Neural cell (in vitro differentiated cells): ENCODE results near the gene ZNF672. TPM values are rescaled to one million over a fixed set of nuclear protein-coding genes. Genes with fewer than 3 reads are reported as not detected.

ENCODE experiments used
- H2AFZ ChIP-seq: fragments of 200-600, 300-800 bp; sonication (generic), shearing (Covaris generic); 2 replicates; pipeline ENCODE4 v1.6.0; 2014; ENCODE audit warnings: low read depth, mild to moderate bottlenecking, antibody characterized with exemption, low read length, moderate library complexity
- H3F3A ChIP-seq: fragments of 200-600 bp; shearing (Covaris generic); 2 replicates; pipeline ENCODE4 v1.6.1; 2016; ENCODE audit warnings: mild to moderate bottlenecking, moderate library complexity, mixed read lengths, antibody characterized with exemption, low read length; ENCODE audit not compliant: insufficient read depth, poor library complexity, severe bottlenecking
- H3K27ac ChIP-seq: fragments of 200-600, 300-800 bp; sonication (generic), shearing (Covaris generic); 2 replicates; pipeline ENCODE4 v1.5.1; 2014; ENCODE audit warnings: mild to moderate bottlenecking, low read length, moderate library complexity
- H3K27me3 ChIP-seq: fragments of 300-800, 200-600 bp; sonication (generic), shearing (Covaris generic); 2 replicates; pipeline ENCODE4 v1.6.0; 2014; ENCODE audit warnings: mild to moderate bottlenecking, low read depth, low read length, moderate library complexity; ENCODE audit not compliant: insufficient read depth
- H3K36me3 ChIP-seq: fragments of 300-800, 200-600 bp; sonication (generic), shearing (Covaris generic); 2 replicates; pipeline ENCODE4 v1.5.1; 2014; ENCODE audit warnings: mild to moderate bottlenecking, antibody characterized with exemption, low read length, moderate library complexity; ENCODE audit not compliant: insufficient read depth
- H3K4me2 ChIP-seq: fragments of 300-800, 200-600 bp; sonication (generic), shearing (Covaris generic); 2 replicates; pipeline ENCODE4 v1.6.0; 2014; ENCODE audit warnings: mild to moderate bottlenecking, low read length
- H3K4me3 ChIP-seq: fragments of 300-800, 200-600 bp; sonication (generic), shearing (Covaris generic); 2 replicates; pipeline ENCODE4 v1.5.1; 2014; ENCODE audit warnings: mild to moderate bottlenecking, low read length, moderate library complexity
- H3K79me2 ChIP-seq: fragments of 200-600 bp; shearing (Covaris generic); replicated peaks from 2 replicates; pipeline ENCODE4 v1.6.0; 2014; ENCODE audit warnings: mild to moderate bottlenecking, low read length, moderate library complexity; ENCODE audit not compliant: insufficient read depth
- H3K9ac ChIP-seq: fragments of 300-800, 200-600 bp; sonication (generic), shearing (Covaris generic); 2 replicates; pipeline ENCODE4 v1.6.1; 2016; ENCODE audit warnings: mild to moderate bottlenecking, low read length, mixed read lengths
- H3K9me2 ChIP-seq: fragments of 200-600 bp; shearing (Covaris generic); 2 replicates; pipeline ENCODE4 v1.6.1; 2016; ENCODE audit warnings: mild to moderate bottlenecking, low read length, mixed read lengths; ENCODE audit not compliant: insufficient read depth
- H3K9me3 ChIP-seq: fragments of 200-600, 300-800 bp; sonication (generic), shearing (Covaris generic); 2 replicates; pipeline ENCODE4 v1.6.1; 2016; ENCODE audit warnings: mild to moderate bottlenecking, mixed run types, low read length, moderate library complexity, mixed read lengths
- H4K20me1 ChIP-seq: fragments of 200-600 bp; shearing (Covaris generic); 2 replicates; pipeline ENCODE4 v1.6.1; 2016; ENCODE audit warnings: mild to moderate bottlenecking, mixed run types; ENCODE audit not compliant: insufficient read depth
- CTCF ChIP-seq: fragments of 450-650 bp; IDR thresholded peaks from 2 replicates; pipeline ENCODE4 v1.5.1; 2014; ENCODE audit warnings: antibody characterized with exemption, mild to moderate bottlenecking, moderate library complexity; ENCODE audit not compliant: poor library complexity, severe bottlenecking
- EP300 ChIP-seq: fragments of 450-650 bp; conservative IDR thresholded peaks from 2 replicates; pipeline ENCODE4 v1.6.1; 2014; ENCODE audit warnings: antibody characterized with exemption, mild to moderate bottlenecking, moderate library complexity; ENCODE audit not compliant: poor library complexity, severe bottlenecking
- MXI1 ChIP-seq: fragments of 450-650 bp; conservative IDR thresholded peaks from 2 replicates; pipeline ENCODE4 v1.6.1; 2014; ENCODE audit warnings: antibody characterized with exemption, mild to moderate bottlenecking; ENCODE audit not compliant: poor library complexity, severe bottlenecking
- POLR2AphosphoS5 ChIP-seq: IDR thresholded peaks from 2 replicates; pipeline ENCODE4 v1.6.1; 2012
- REST ChIP-seq: IDR thresholded peaks from 2 replicates; pipeline ENCODE4 v1.6.1; 2012; ENCODE audit warnings: borderline replicate concordance
- SMC3 ChIP-seq: fragments of 450-650 bp; conservative IDR thresholded peaks from 2 replicates; pipeline ENCODE4 v1.6.1; 2014; ENCODE audit warnings: antibody characterized with exemption, mild to moderate bottlenecking, moderate library complexity; ENCODE audit not compliant: poor library complexity
- polyA plus RNA-seq: library from polyadenylated mRNA; depleted of rRNA; stranded (reverse); fragments of >200 nt; gene quantifications from 2 replicates; pipeline ENCODE4 v1.2.3, GENCODE V29; 2014

Gene ZNF672
- polyA plus RNA-seq, 1 donor from 2014 or later, result 22.9 TPM

- Histone ChIP-seq H3K9me3 (no peaks in the 10 kb centered on the region), H4K20me1 (no peaks in the 10 kb centered on the region)
Measured at GRCh38 chr1:248862998-248863881, 25.2 kb downstream of the ZNF672 start.

GRCh38 chr1:248871837-248872401 lies 33.9 kb downstream of the ZNF672 start:
- peak overlapping the region; percentile 82 for H3K4me3 ChIP-seq
- H4K20me1 ChIP-seq, result no peaks in the 10 kb centered on the region
- peak overlapping the region; percentile 36 for H2AFZ ChIP-seq
- H3K27me3 ChIP-seq, result no peaks in the 10 kb centered on the region
- no peaks in the 10 kb centered on the region for H3K9me3 ChIP-seq
- peak overlapping the region; percentile 28 for H3K4me2 ChIP-seq
- H3K9me2 ChIP-seq, result no peaks in the 10 kb centered on the region
- peaks cover 9% of the 10 kb centered on the region for H3F3A ChIP-seq
- no peaks in the 10 kb centered on the region for H3K79me2 ChIP-seq
- no peaks in the 10 kb centered on the region for H3K36me3 ChIP-seq
- peak overlapping the region; percentile 95 for H3K27ac ChIP-seq
- H3K9ac ChIP-seq, result peak overlapping the region; percentile 81
- no peak for TF ChIP-seq CTCF
- TF ChIP-seq SMC3, result no peak
- TF ChIP-seq EP300, result no peak
- no peak for TF ChIP-seq REST
- TF ChIP-seq POLR2AphosphoS5, result no peak

More at GRCh38 chr1:248862998-248863881, 25.2 kb downstream of the ZNF672 start:
- TF ChIP-seq CTCF (no peak), REST (peak; percentile 50), MXI1 (peak; percentile 40), POLR2AphosphoS5 (peak; percentile 69), SMC3 (no peak)
- Histone ChIP-seq H3K27me3 (peaks cover 8% of the 10 kb centered on the region), H3F3A (no peaks in the 10 kb centered on the region), H3K4me3 (peak overlapping the region; percentile 70), H3K36me3 (no peaks in the 10 kb centered on the region), H3K4me2 (peak overlapping the region; percentile 46), H3K27ac (peak overlapping the region; percentile 45), H2AFZ (peak overlapping the region; percentile 70), H3K79me2 (no peaks in the 10 kb centered on the region), H3K9ac (peak overlapping the region; percentile 64), H3K9me2 (no peaks in the 10 kb centered on the region)
